Panc1 (cell line): ENCODE results near the gene SRCIN1.

ENCODE experiments used
- POLR2AphosphoS5 ChIP-seq: IDR thresholded peaks from 2 replicates; pipeline ENCODE4 v1.6.1; 2012; ENCODE audit warnings: mild to moderate bottlenecking, low read depth, low read length, moderate library complexity
- TF ChIP-seq, protein P1 (sequence below): fragments of 450-650 bp; IDR thresholded peaks from 2 replicates; pipeline ENCODE4 v1.5.1; 2017; ENCODE audit warnings: mild to moderate bottlenecking

DNA sequence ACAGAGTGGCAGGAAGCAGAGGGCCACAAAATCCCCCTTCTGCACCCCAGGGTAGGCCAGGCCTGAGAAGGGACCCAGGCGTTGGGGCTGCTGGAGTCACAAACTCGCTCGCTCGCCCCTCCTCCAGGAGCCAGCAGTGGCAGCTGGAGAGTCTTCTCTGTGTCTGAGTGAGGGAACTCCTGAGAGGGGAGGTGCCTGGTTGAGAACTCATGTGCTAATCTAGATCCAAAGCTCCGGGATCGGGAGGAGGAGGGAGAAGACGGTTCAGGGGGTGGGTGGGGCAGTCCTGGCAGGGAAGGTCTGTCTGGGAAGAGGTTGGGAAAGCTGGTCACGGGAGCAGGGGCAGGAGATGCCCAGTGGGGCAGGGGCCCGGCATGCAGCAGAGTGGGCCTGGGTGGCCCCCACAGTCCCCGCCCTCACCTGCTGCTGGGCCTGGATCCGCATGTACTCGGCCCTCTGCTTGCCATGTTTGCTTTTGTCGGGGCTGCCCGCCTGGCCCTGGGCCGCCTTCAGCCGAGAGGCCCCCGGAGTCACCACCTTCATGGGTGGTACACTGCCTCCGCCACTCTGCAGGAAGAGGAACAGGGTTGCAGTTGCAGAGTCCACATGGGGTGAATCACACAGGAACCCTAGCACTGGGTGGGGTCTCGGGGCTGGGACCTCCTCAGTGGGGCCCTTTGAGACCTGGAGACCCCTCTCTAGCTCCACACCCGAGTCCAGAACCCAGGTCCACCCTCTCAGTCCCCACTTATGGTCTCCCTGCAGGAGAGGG is 62.2 kb downstream of the SRCIN1 start:
- no peak for TF ChIP-seq POLR2AphosphoS5
- TF ChIP-seq, protein P1, sequence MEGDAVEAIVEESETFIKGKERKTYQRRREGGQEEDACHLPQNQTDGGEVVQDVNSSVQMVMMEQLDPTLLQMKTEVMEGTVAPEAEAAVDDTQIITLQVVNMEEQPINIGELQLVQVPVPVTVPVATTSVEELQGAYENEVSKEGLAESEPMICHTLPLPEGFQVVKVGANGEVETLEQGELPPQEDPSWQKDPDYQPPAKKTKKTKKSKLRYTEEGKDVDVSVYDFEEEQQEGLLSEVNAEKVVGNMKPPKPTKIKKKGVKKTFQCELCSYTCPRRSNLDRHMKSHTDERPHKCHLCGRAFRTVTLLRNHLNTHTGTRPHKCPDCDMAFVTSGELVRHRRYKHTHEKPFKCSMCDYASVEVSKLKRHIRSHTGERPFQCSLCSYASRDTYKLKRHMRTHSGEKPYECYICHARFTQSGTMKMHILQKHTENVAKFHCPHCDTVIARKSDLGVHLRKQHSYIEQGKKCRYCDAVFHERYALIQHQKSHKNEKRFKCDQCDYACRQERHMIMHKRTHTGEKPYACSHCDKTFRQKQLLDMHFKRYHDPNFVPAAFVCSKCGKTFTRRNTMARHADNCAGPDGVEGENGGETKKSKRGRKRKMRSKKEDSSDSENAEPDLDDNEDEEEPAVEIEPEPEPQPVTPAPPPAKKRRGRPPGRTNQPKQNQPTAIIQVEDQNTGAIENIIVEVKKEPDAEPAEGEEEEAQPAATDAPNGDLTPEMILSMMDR, result no peak
